PFSK-1 (cell line): Measurements from ENCODE around the gene CENPE.

Experiments
- FOXP2 ChIP-seq: optimal IDR thresholded peaks from 2 replicates; pipeline ENCODE3; 2011; ENCODE audit warnings: borderline replicate concordance, control low read depth, inconsistent platforms; ENCODE audit not compliant: insufficient read depth; ENCODE audit errors: extremely low read length, extremely low read depth
- POLR2AphosphoS5 ChIP-seq: IDR thresholded peaks from 2 replicates; pipeline ENCODE4 v1.6.1; 2012; ENCODE audit warnings: low read depth, mild to moderate bottlenecking, control low read depth, low read length, moderate library complexity
- SIN3A ChIP-seq: IDR thresholded peaks from 2 replicates; pipeline ENCODE4 v1.6.1; 2012; ENCODE audit warnings: mild to moderate bottlenecking, low read length, moderate library complexity, borderline replicate concordance; ENCODE audit not compliant: insufficient read depth
- TAF1 ChIP-seq: IDR thresholded peaks from 2 replicates; pipeline ENCODE4 v1.6.1; 2012; ENCODE audit warnings: low read length, control low read depth, borderline replicate concordance; ENCODE audit not compliant: insufficient read depth

DNA sequence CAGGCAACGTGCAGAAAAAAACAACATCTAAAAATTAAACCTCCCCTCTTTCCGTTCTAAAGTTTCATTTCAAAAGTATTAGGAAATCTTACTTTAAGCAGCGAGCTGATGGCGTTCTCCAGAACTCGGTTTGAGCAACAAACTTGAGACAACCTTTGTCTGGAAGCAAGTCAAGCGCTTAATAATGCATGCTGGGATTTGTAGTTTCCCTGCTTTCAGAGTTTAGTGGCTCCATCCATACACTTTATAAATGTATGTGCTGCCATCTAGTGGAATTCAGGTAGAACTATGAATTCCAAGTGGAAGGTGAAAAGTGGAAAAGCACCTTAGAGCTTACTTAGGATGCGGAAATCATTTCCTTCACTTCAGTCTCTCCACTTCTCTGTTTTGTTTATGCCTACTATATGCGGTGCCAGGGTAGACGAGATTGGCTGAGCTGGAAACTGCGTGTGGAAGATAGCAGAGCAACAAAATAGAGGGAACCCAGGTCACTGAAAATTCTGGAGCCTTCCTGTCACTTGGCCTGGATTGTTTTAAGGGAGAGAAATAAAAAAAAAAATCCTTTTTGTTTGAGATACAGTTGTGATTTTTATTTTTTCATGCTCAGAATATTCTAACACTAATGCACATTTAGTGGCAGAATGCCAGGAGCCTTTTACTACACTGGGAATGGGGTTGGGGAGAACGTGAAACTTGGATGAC, 98.3 kb downstream of the CENPE start, which contains the start of gene BDH2:
- TF ChIP-seq POLR2AphosphoS5, result no peak
- no peak for TF ChIP-seq SIN3A
- TF ChIP-seq TAF1, result no peak
- no peak for TF ChIP-seq FOXP2
